Large intestine (tissue), 3 donors: ENCODE results near the gene ASS1. TPM values are rescaled to one million over a fixed set of nuclear protein-coding genes. Genes with fewer than 3 reads are reported as not detected.

Experiments
- DNase-seq, 2 donors: peaks; one replicate each; pipeline versions ENCODE4 v3.0.0 to v3.0.0-alpha.2; 2013
- H3K27ac ChIP-seq: one replicate; pipeline ENCODE4 v1.5.1; 2013; ENCODE audit warnings: low read length
- H3K27me3 ChIP-seq: 2 replicates; pipeline ENCODE4 v1.6.1; 2013; ENCODE audit warnings: low read length; ENCODE audit not compliant: control insufficient read depth, insufficient read depth
- H3K36me3 ChIP-seq: 2 replicates; pipeline ENCODE4 v1.6.1; 2013; ENCODE audit warnings: low read length; ENCODE audit not compliant: control insufficient read depth, insufficient read depth
- H3K4me1 ChIP-seq: one replicate; pipeline ENCODE4 v1.6.1; 2013; ENCODE audit warnings: low read length; ENCODE audit not compliant: control insufficient read depth, insufficient read depth
- H3K4me3 ChIP-seq: one replicate; pipeline ENCODE4 v1.5.1; 2013; ENCODE audit warnings: low read length
- H3K9me3 ChIP-seq: one replicate; pipeline ENCODE4 v1.6.1; 2013; ENCODE audit warnings: mild to moderate bottlenecking, low read depth, low read length, moderate library complexity; ENCODE audit not compliant: control insufficient read depth
- WGBS: methylation state at CpG from one replicate; pipeline ENCODE4 v1.1.5; 2013; ENCODE audit warnings: low lambda C conversion rate; ENCODE audit not compliant: insufficient coverage; 5-methylcytosine and 5-hydroxymethylcytosine counted together
- polyA plus RNA-seq: library from polyadenylated mRNA; unstranded; fragments of 120-200 nt; gene quantifications from one replicate; pipeline ENCODE4 v1.2.1, GENCODE V29; 2013

Gene ASS1
- polyA plus RNA-seq, 1 donor, result 704 TPM

GRCh38 chr9:130493476-130493875 is 48.7 kb downstream of the ASS1 start:
- peaks cover 85% of the 10 kb centered on the region for H3K36me3 ChIP-seq
- no peak overlapping the region for H3K27ac ChIP-seq
- no peak overlapping the region for H3K4me3 ChIP-seq
- DNase-seq, result no peak
- no peaks in the 10 kb centered on the region for H3K27me3 ChIP-seq
- WGBS, result no CpG with 5 or more reads among the region's 9 CpGs
- H3K9me3 ChIP-seq, result peaks cover 6% of the 10 kb centered on the region
- peaks cover 14% of the 10 kb centered on the region for H3K4me1 ChIP-seq

GRCh38 chr9:130495067-130495466 is 50.3 kb downstream of the ASS1 start:
- no peak for DNase-seq
- WGBS, result no CpG with 5 or more reads among the region's 3 CpGs
- Histone ChIP-seq H3K27me3 (no peaks in the 10 kb centered on the region), H3K4me1 (peaks cover 28% of the 10 kb centered on the region), H3K9me3 (peaks cover 6% of the 10 kb centered on the region), H3K4me3 (no peak overlapping the region), H3K36me3 (peaks cover 81% of the 10 kb centered on the region), H3K27ac (no peak overlapping the region)

DNA sequence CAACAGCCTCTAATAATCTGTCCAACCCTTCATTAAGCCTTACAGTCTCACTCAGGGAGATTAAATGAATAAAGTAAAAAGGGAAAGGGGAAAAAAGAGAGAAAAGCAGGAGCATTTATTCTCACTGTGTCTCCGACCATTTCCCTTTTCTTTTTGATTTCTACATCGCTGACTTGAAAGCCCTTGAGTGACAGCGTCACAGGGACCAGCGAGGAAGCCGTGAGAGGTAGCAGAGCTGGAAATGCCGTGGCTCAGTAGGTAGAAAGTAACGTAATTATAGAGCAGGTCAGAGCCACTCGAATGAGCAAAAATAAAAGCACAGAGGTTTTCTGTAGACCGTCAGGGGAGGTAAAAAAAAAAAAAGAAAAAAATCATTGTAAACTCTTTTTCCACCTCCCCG is 52.4 kb downstream of the ASS1 start:
- no peak for DNase-seq
- H3K4me1 ChIP-seq, result peaks cover 45% of the 10 kb centered on the region
- H3K27me3 ChIP-seq, result no peaks in the 10 kb centered on the region
- H3K9me3 ChIP-seq, result peaks cover 6% of the 10 kb centered on the region
- 73% methylated on average over 3 of the region's 10 CpGs for WGBS
- peaks cover 82% of the 10 kb centered on the region for H3K36me3 ChIP-seq
- H3K4me3 ChIP-seq, result no peak overlapping the region
- no peak overlapping the region for H3K27ac ChIP-seq

DNA sequence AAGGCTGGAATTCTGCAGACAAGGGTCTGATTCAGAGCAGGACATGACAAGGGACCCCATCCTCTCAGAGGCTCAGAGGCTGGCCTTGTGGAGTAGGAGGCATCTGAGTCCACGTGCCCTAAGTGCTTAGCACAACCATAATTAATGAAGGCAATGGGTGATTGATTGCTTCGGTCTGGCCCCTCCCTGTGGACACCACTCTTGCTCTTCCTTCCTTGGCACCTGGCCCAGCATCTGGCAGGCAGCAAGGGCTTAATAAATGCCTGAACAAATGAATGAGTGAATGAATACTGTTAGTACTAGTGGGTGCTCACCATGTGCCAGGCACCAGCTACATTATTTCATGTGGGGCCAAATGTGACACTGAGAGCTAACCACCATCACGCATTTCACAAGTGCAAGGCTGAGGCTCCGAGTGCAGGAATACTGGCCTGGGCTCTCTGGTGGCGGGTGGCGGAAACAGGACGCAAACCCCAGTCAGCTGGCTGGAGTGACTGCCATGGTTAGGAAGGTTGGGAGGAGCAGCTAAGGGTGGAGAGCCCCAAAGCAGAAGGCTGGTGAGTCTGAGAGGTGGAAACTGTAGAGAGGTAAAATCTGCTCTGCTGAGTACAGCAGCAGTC is 53.6 kb downstream of the ASS1 start:
- H3K4me1 ChIP-seq, result peaks cover 45% of the 10 kb centered on the region
- peaks cover 6% of the 10 kb centered on the region for H3K9me3 ChIP-seq
- H3K27ac ChIP-seq, result peak overlapping the region; percentile 99
- WGBS, result no CpG with 5 or more reads among the region's 7 CpGs
- H3K36me3 ChIP-seq, result peaks cover 72% of the 10 kb centered on the region
- H3K4me3 ChIP-seq, result no peak overlapping the region
- peak; percentile 53 to 74 for DNase-seq
- no peaks in the 10 kb centered on the region for H3K27me3 ChIP-seq

DNA sequence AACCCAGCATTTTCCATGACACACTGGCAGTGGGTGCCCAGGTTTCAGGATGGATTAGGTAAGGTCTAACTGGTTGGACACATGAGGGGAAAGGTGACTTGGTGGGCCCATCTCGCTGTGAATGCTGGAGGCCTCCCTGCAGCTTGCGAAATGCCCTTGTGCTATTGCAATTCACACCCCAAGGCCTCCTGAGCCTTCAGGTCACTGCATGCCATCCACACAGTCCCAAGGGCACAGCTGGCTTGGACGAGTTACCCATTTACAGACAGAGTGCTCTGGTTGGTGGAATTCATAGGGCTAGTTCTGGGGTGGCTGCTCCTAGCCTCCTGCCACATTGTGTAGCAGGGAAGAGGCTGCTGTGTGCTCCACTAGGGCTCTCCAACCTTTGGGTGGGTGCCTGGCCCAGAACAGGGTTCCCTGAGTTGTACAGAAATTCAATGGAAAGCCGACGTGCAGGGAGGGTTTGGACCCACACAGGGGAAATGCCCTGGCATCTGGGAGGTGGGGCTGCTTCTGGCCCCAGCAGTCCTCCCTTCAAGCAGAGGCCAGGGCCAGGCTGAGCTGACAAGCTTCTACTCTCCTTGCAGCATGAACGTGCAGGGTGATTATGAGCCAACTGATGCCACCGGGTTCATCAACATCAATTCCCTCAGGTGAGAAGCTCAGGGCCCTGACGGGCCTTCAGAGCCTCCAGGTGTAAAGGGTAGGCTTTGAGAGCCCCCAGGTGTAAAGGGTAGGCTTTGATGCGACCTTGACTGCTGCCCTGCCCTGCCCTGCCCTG is 54.3 kb downstream of the ASS1 start:
- no CpG with 5 or more reads among the region's 9 CpGs for WGBS
- Histone ChIP-seq H3K9me3 (peaks cover 6% of the 10 kb centered on the region), H3K27me3 (no peaks in the 10 kb centered on the region), H3K27ac (peak overlapping the region; percentile 99), H3K4me3 (no peak overlapping the region), H3K36me3 (peaks cover 65% of the 10 kb centered on the region), H3K4me1 (peaks cover 45% of the 10 kb centered on the region)
- DNase-seq, result peak; percentile 88 to 92

DNA sequence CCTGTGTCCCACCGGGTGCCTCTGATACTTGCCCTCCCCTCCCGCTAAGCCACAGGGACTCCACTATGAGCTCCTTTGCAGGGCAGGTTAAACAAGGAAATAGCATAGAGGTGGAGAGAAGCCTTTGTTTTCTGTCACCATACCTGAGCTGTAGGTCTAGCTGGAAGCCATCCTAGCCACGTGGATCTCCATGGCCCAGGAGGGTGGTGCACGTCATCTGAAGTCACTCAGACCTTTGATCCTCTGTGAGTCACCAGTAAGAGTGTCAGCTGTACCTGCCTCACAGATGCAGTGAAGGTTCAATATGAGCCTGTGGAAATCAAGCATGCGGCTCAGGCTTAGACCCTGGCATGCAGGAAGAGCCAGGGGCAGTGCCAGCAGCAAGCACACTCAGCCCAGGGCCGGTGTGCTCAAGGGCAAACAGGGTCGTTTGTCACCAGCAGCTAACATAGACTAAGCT is 55.1 kb downstream of the ASS1 start:
- peak; percentile 94 to 97 for DNase-seq
- Histone ChIP-seq H3K27me3 (no peaks in the 10 kb centered on the region), H3K27ac (peak overlapping the region; percentile 99), H3K4me1 (peaks cover 45% of the 10 kb centered on the region), H3K9me3 (peaks cover under 1% of the 10 kb centered on the region), H3K36me3 (peaks cover 57% of the 10 kb centered on the region), H3K4me3 (no peak overlapping the region)
- WGBS, result no CpG with 5 or more reads among the region's 7 CpGs

DNA sequence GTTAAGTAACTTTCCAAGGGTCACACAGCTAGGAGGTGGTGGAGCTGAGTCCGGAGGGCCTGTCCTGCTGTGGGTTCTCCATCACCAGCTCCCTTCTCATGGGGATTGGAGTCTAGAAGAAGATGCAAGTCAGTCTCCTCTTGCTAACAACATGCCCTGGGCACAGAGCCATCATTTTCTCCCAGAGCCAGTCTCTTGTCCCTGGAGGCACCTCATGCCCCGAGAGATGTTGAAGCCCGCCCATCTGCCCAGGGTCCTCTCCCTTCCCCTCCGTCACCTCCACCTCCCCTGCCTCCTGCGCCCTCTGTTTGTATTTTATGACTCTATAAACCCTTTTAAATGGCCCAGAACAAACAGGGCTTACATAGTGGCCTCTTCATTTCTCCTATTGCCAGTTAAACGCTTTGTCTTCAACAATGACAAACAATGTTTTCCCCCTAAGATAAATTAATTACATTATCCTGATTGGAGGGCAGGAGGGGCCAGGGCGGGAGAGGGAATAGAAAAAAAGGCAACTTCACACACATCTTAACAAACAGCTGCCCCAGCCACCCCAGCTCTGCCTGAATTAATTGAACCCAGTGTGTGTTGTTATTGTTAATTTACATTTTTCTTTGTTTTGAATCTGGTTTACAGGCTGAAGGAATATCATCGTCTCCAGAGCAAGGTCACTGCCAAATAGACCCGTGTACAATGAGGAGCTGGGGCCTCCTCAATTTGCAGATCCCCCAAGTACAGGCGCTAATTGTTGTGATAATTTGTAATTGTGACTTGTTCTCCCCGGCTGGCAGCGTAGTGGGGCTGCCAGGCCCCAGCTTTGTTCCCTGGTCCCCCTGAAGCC is 55.8 kb downstream of the ASS1 start:
- H3K27ac ChIP-seq, result peak overlapping the region; percentile 99
- peaks cover 45% of the 10 kb centered on the region for H3K4me1 ChIP-seq
- WGBS, result 0% methylated on average over 1 of the region's 12 CpGs
- H3K4me3 ChIP-seq, result no peak overlapping the region
- H3K27me3 ChIP-seq, result no peaks in the 10 kb centered on the region
- peak; percentile 22 to 48 for DNase-seq
- H3K9me3 ChIP-seq, result no peaks in the 10 kb centered on the region
- peaks cover 52% of the 10 kb centered on the region for H3K36me3 ChIP-seq

- no peak for DNase-seq
- Histone ChIP-seq H3K36me3 (peaks cover 46% of the 10 kb centered on the region), H3K4me1 (peaks cover 45% of the 10 kb centered on the region), H3K9me3 (no peaks in the 10 kb centered on the region), H3K27me3 (no peaks in the 10 kb centered on the region), H3K27ac (peak overlapping the region; percentile 99), H3K4me3 (no peak overlapping the region)
- WGBS, result 100% methylated on average over 1 of the region's 9 CpGs
Observed at GRCh38 chr9:130501639-130502038, 56.9 kb downstream of the ASS1 start.

- DNase-seq, result no peak
- Histone ChIP-seq H3K27me3 (no peaks in the 10 kb centered on the region), H3K27ac (no peak overlapping the region), H3K9me3 (no peaks in the 10 kb centered on the region), H3K4me3 (no peak overlapping the region), H3K4me1 (no peaks in the 10 kb centered on the region), H3K36me3 (no peaks in the 10 kb centered on the region)
- WGBS, result no CpG with 5 or more reads among the region's 2 CpGs
Observed at GRCh38 chr9:130508218-130508617, 63.5 kb downstream of the ASS1 start.

GRCh38 chr9:130512199-130512598 is 67.4 kb downstream of the ASS1 start:
- WGBS, result no CpG with 5 or more reads among the region's 4 CpGs
- Histone ChIP-seq H3K4me1 (no peaks in the 10 kb centered on the region), H3K9me3 (no peaks in the 10 kb centered on the region), H3K4me3 (no peak overlapping the region), H3K36me3 (no peaks in the 10 kb centered on the region), H3K27me3 (no peaks in the 10 kb centered on the region), H3K27ac (no peak overlapping the region)
- no peak for DNase-seq
